Kidney epithelial cell (primary cell): Measurements from ENCODE around the gene RMDN2. TPM values are rescaled to one million over a fixed set of nuclear protein-coding genes. Genes with fewer than 3 reads are reported as not detected.

ENCODE experiments used
- DNase-seq: peaks from one replicate; pipeline ENCODE4 v3.0.0-alpha.2; 2010; ENCODE audit warnings: low read depth
- H3K27me3 ChIP-seq: 2 replicates; pipeline ENCODE4 v1.6.0; 2011; ENCODE audit warnings: low read length; ENCODE audit not compliant: control insufficient read depth, insufficient read depth
- H3K36me3 ChIP-seq: 2 replicates; pipeline ENCODE4 v1.5.1; 2011; ENCODE audit warnings: low read length; ENCODE audit not compliant: control insufficient read depth, insufficient read depth
- H3K4me3 ChIP-seq: 2 replicates; pipeline ENCODE4 v1.5.1; 2011; ENCODE audit warnings: low read depth, mild to moderate bottlenecking, control low read depth, low read length
- total RNA-seq: library from RNA; depleted of rRNA; stranded (reverse); fragments of >200 nt; gene quantifications from 2 replicates; pipeline ENCODE4 v1.2.3, GENCODE V29; 2015
- TF ChIP-seq, protein P1 (sequence below): IDR thresholded peaks from 2 replicates; pipeline ENCODE4 v1.5.1; 2011; ENCODE audit warnings: mild to moderate bottlenecking, moderate library complexity, low read length, control low read depth, inconsistent platforms; ENCODE audit not compliant: insufficient read depth, poor library complexity, severe bottlenecking

The RMDN2 gene
- total RNA-seq, 1 donor from 2014 or later: 2.7 TPM

DNA sequence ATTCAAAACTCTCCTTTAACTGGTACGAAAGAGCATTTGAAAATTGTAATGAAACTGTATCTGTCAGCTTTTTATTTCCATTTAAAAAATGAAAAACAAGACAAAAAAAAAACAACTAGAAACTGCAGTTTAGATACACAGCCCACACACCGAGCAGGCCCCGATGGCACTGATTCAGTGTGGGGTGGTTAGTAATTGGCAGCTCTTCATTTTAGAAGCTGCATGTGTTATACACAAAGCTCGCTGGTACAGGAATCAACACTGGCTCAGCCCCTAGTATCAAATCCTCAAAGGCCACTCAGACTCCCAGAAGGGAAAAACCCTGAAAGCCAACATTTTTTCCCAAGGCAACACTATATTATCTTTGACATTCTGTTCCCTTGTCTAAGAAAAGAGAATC lies 30.5 kb upstream of the RMDN2 start:
- DNase-seq: no peak
- TF ChIP-seq, protein P1, sequence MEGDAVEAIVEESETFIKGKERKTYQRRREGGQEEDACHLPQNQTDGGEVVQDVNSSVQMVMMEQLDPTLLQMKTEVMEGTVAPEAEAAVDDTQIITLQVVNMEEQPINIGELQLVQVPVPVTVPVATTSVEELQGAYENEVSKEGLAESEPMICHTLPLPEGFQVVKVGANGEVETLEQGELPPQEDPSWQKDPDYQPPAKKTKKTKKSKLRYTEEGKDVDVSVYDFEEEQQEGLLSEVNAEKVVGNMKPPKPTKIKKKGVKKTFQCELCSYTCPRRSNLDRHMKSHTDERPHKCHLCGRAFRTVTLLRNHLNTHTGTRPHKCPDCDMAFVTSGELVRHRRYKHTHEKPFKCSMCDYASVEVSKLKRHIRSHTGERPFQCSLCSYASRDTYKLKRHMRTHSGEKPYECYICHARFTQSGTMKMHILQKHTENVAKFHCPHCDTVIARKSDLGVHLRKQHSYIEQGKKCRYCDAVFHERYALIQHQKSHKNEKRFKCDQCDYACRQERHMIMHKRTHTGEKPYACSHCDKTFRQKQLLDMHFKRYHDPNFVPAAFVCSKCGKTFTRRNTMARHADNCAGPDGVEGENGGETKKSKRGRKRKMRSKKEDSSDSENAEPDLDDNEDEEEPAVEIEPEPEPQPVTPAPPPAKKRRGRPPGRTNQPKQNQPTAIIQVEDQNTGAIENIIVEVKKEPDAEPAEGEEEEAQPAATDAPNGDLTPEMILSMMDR: no peak
- H3K27me3 ChIP-seq: no peaks in the 10 kb centered on the region
- no peak overlapping the region for H3K4me3 ChIP-seq
- H3K36me3 ChIP-seq: no peaks in the 10 kb centered on the region

DNA sequence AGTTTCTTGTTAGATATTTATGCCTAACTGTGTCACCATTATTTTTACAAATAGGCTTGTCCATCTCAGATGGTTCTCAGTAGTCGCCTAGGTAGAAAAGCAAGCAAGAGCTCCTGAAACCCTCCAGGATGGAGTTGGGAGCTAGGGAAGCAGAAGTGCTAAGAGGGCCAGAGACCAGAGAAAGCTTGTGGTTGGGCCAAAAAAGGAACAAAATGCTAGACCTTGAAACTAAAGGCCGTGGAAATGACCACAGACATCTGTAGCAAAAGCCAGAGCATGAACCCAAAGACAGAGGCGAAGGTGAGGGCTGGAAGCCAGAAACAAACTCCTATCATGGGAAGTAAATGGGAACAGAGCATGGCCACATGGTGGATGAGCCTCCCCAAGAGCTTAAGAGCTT lies 29.9 kb upstream of the RMDN2 start:
- no peak for DNase-seq
- TF ChIP-seq, protein P1: no peak
- Histone ChIP-seq H3K27me3 (no peaks in the 10 kb centered on the region), H3K4me3 (no peak overlapping the region), H3K36me3 (no peaks in the 10 kb centered on the region)

DNA sequence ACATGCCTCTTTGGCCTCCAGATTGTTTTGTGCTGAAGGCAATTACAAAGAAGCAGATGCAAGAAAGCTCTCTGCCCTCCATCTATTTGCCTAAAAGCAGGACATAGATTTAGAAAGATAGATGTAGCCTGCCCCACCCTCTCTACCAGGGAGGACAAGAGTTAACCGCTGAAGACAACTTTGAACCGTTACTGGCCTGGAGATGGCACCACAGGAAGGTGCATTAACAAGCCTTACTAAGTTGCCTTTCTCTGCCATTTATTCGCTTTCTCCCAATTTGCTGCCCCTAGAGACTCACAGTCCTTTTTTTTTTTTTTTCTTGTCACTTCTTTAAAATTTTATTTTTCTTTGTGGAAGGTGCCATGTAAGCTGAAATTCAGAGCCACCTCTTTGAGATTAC lies 28.8 kb upstream of the RMDN2 start:
- Histone ChIP-seq H3K4me3 (no peak overlapping the region), H3K27me3 (no peaks in the 10 kb centered on the region), H3K36me3 (no peaks in the 10 kb centered on the region)
- no peak for DNase-seq
- TF ChIP-seq, protein P1: peak; percentile 7

DNA sequence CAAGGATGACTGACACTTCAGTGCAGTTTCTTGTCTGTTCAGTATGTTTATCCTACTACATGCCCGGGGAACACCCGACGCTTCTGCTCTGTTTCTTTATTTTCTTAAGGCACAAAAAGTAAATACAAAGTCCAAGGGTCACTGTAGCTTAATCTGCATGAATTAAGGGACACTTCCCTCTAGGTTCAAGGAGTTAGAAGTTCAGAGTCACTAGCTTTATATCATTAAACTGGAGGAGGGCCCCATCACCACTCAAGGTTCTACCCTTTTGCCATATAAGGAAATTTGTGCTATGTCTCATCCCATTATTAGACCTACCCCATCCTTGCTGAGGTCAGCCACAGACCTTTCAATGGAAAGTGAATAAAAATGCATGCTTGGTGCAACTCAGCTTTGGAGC lies 27.6 kb upstream of the RMDN2 start:
- TF ChIP-seq, protein P1: no peak
- Histone ChIP-seq H3K4me3 (no peak overlapping the region), H3K36me3 (no peaks in the 10 kb centered on the region), H3K27me3 (no peaks in the 10 kb centered on the region)
- DNase-seq: no peak

DNA sequence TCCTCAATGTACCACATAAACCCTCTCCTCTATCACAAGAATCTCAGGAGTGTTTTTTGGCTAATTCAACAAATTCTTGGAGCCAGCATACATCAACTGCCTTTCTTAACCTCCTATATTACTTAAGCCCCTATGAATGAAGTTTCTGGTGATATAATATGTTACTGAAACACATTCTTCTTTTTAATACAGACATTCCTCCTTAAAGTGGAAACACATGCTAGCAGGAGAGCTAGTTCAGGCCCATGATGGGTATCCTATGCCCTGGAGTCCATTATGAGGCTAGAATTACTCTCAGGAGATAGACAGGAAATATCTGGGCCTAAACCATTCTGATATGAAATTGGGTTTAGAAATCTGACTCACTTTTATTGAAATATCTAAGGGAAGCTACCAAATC lies 26.6 kb upstream of the RMDN2 start:
- H3K27me3 ChIP-seq: no peaks in the 10 kb centered on the region
- H3K4me3 ChIP-seq: no peak overlapping the region
- TF ChIP-seq, protein P1: no peak
- no peaks in the 10 kb centered on the region for H3K36me3 ChIP-seq
- DNase-seq: no peak

DNA sequence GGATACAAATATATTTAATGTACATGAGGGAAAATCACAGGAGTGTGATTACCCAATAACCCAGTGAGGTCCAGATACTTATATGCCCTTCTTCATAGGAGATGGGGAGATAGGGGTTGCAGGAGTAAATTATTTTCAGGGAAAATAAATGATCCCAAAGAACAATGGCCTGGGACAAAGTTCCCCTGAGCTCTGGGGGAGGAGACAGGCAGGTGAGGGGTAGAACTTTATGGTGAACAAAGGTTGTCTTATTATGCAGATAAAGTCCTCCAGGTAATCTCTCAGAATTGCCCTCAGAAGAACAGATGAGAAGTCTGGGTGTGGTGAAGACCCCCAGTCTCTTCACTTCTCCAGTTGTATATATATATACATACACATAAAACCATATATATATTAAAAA lies 22.1 kb upstream of the RMDN2 start:
- TF ChIP-seq, protein P1: no peak
- H3K27me3 ChIP-seq: no peaks in the 10 kb centered on the region
- no peaks in the 10 kb centered on the region for H3K36me3 ChIP-seq
- no peak overlapping the region for H3K4me3 ChIP-seq
- DNase-seq: no peak
